Endodermal cell (in vitro differentiated cells): ENCODE data around the gene VPS39. TPM values are rescaled to one million over a fixed set of nuclear protein-coding genes. Genes with fewer than 3 reads are reported as not detected.

ENCODE experiments used
- DNase-seq: peaks from one replicate; pipeline ENCODE4 v3.0.0-alpha.2; 2017
- H3K27ac ChIP-seq: 2 replicates; pipeline ENCODE4 v1.5.1; 2013; ENCODE audit warnings: mild to moderate bottlenecking, low read depth, low read length, moderate library complexity
- H3K27me3 ChIP-seq: 2 replicates; pipeline ENCODE4 v1.6.1; 2013; ENCODE audit warnings: mild to moderate bottlenecking, low read length, moderate library complexity; ENCODE audit not compliant: insufficient read depth, control insufficient read depth, poor library complexity, severe bottlenecking
- H3K36me3 ChIP-seq: 2 replicates; pipeline ENCODE4 v1.7.0; 2013; ENCODE audit warnings: mild to moderate bottlenecking, low read length, moderate library complexity; ENCODE audit not compliant: control insufficient read depth, insufficient read depth
- H3K4me1 ChIP-seq: one replicate; pipeline ENCODE4 v1.7.0; 2013; ENCODE audit warnings: low read length; ENCODE audit not compliant: control insufficient read depth, insufficient read depth
- H3K4me3 ChIP-seq: 2 replicates; pipeline ENCODE4 v1.5.1; 2013; ENCODE audit warnings: mild to moderate bottlenecking, low read length, moderate library complexity
- H3K9ac ChIP-seq: 2 replicates; pipeline ENCODE4 v1.6.1; 2013; ENCODE audit warnings: mild to moderate bottlenecking, low read length, moderate library complexity; ENCODE audit not compliant: poor library complexity, severe bottlenecking; ENCODE audit errors: extremely low read depth
- H3K9me3 ChIP-seq: 2 replicates; pipeline ENCODE4 v1.6.1; 2013; ENCODE audit warnings: mild to moderate bottlenecking, low read length, moderate library complexity; ENCODE audit not compliant: control insufficient read depth
- H3K27ac Mint-ChIP-seq: 2 replicates; pipeline ENCODE4 v1.8.0; 2020; ENCODE audit warnings: mixed read lengths
- H3K27me3 Mint-ChIP-seq: 2 replicates; pipeline ENCODE4 v1.8.0; 2021; ENCODE audit warnings: mild to moderate bottlenecking, mixed read lengths; ENCODE audit not compliant: insufficient read depth
- H3K36me3 Mint-ChIP-seq: 2 replicates; pipeline ENCODE4 v1.8.0; 2020; ENCODE audit warnings: low read depth, mixed read lengths
- H3K4me1 Mint-ChIP-seq: 2 replicates; pipeline ENCODE4 v1.8.0; 2020; ENCODE audit warnings: mixed read lengths
- H3K4me3 Mint-ChIP-seq: 2 replicates; pipeline ENCODE4 v1.8.0; 2020; ENCODE audit warnings: mild to moderate bottlenecking, moderate library complexity, mixed read lengths
- H3K9me3 Mint-ChIP-seq: 2 replicates; pipeline ENCODE4 v1.8.0; 2020; ENCODE audit warnings: mild to moderate bottlenecking, mixed read lengths
- WGBS, 2 experiments: methylation state at CpG; one replicate each; pipeline versions ENCODE4 v1.1.5 to v1.1.7; 2013; ENCODE audit warnings: missing lambda C conversion rate in 2 of 2, mixed read lengths in 1 of 2; ENCODE audit not compliant: insufficient coverage in 1 of 2, insufficient read length in 1 of 2; 5-methylcytosine and 5-hydroxymethylcytosine counted together
- total RNA-seq, 2 donors: library from RNA; stranded (reverse); fragmentation: NEBNext Ultra II Directional in 1 of 2; extraction: Animal tissue kit (Norgen Biotek cat#: 25700) in 1 of 2; gene quantifications; 2 replicates in 1 of 2; 3 replicates in 1 of 2; pipeline ENCODE4 v1.2.1, GENCODE V29; 2021
- TF ChIP-seq, protein P1 (sequence below): fragments of 200-600 bp; sonication (generic); conservative IDR thresholded peaks from 2 replicates; pipeline ENCODE4 v1.5.0; 2021; ENCODE audit warnings: antibody characterized with exemption, mild to moderate bottlenecking

Gene VPS39
- total RNA-seq, 2 donors from 2014 or later: 60.4 to 69.8 TPM

DNA sequence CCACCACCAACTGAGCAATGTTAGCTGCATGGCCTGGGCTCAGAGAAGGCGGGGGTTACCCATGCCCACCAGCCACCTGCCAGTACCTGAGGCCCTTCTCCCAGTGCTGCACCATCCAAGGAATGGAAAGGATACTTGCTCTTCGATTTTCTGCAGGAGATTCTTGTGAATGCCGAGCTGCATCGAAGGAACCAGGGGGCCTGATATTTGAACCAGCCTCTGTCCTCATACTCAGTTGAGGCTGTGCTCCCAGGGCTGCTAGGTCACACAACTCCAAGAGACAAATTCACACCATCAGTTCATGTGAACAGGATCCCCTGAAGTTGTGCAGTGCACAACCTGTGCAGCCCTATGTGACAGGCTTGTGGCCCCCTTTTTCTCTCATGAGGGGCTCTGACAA, 69.7 kb downstream of the VPS39 start:
- Mint-ChIP-seq H3K9me3 (peaks cover 23% of the 10 kb centered on the region), H3K27ac (no peak overlapping the region), H3K4me3 (no peak overlapping the region), H3K4me1 (peaks cover 14% of the 10 kb centered on the region), H3K36me3 (no peaks in the 10 kb centered on the region), H3K27me3 (peaks cover 13% of the 10 kb centered on the region)
- H3K9me3 ChIP-seq: peaks cover 24% of the 10 kb centered on the region
- H3K36me3 ChIP-seq: no peaks in the 10 kb centered on the region
- TF ChIP-seq, protein P1, sequence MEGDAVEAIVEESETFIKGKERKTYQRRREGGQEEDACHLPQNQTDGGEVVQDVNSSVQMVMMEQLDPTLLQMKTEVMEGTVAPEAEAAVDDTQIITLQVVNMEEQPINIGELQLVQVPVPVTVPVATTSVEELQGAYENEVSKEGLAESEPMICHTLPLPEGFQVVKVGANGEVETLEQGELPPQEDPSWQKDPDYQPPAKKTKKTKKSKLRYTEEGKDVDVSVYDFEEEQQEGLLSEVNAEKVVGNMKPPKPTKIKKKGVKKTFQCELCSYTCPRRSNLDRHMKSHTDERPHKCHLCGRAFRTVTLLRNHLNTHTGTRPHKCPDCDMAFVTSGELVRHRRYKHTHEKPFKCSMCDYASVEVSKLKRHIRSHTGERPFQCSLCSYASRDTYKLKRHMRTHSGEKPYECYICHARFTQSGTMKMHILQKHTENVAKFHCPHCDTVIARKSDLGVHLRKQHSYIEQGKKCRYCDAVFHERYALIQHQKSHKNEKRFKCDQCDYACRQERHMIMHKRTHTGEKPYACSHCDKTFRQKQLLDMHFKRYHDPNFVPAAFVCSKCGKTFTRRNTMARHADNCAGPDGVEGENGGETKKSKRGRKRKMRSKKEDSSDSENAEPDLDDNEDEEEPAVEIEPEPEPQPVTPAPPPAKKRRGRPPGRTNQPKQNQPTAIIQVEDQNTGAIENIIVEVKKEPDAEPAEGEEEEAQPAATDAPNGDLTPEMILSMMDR: no peak
- H3K4me1 ChIP-seq: peaks cover 5% of the 10 kb centered on the region
- no peak overlapping the region for H3K27ac ChIP-seq
- DNase-seq: peak; percentile 31
- H3K27me3 ChIP-seq: no peaks in the 10 kb centered on the region
- H3K9ac ChIP-seq: no peak overlapping the region
- H3K4me3 ChIP-seq: no peak overlapping the region
- 89 to 97% methylated on average over 3 to 4 of the region's 4 CpGs for WGBS, 2 experiments

DNA sequence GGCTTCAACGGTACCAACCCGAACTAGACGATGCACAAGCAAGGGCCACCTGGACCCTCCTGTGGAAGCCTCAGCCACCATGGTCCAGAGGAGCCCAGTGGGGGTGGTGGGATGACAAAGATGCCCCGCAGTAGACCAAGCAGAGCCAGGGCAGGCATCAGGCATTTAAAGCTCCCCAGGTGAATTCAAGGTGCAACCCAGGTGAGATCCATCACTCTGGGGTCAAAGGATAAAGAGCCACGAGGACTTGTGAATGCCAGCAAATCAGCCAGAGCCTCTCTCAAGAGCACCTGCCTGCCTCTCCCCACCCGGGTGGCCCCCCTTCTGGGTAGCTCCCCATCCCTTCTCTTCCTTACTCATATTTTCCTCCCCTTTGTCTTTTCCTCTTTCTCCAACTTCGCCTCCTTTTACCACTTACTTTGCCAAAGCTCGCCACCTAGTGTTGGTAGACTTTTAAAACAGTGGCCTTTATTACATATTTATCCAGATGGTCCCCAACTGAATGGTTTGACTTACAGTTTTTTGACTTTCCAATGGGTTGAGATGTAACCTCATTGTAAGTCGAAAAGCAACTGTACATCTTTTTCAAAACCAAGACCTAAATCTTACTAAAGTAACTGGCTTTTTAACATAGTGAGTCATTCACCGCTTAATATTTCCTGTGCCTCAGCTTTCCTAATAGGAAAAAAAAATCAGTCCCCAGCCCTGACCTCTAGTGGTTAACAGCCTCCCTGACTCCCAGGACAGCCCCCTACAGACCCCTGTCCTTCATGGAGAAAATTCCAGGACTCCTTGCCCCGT, 70.4 kb downstream of the VPS39 start:
- peaks cover 13% of the 10 kb centered on the region for H3K27me3 Mint-ChIP-seq
- peak; percentile 62 for DNase-seq
- Histone ChIP-seq H3K4me3 (no peak overlapping the region), H3K27ac (no peak overlapping the region), H3K4me1 (peaks cover 5% of the 10 kb centered on the region), H3K27me3 (no peaks in the 10 kb centered on the region), H3K36me3 (no peaks in the 10 kb centered on the region), H3K9me3 (peaks cover 24% of the 10 kb centered on the region), H3K9ac (no peak overlapping the region)
- TF ChIP-seq, protein P1: peak; percentile 76
- no peak overlapping the region for H3K4me3 Mint-ChIP-seq
- 54 to 66% methylated on average over 8 to 11 of the region's 11 CpGs for WGBS, 2 experiments
- peaks cover 14% of the 10 kb centered on the region for H3K4me1 Mint-ChIP-seq
- no peaks in the 10 kb centered on the region for H3K36me3 Mint-ChIP-seq
- peaks cover 23% of the 10 kb centered on the region for H3K9me3 Mint-ChIP-seq
- H3K27ac Mint-ChIP-seq: no peak overlapping the region

DNA sequence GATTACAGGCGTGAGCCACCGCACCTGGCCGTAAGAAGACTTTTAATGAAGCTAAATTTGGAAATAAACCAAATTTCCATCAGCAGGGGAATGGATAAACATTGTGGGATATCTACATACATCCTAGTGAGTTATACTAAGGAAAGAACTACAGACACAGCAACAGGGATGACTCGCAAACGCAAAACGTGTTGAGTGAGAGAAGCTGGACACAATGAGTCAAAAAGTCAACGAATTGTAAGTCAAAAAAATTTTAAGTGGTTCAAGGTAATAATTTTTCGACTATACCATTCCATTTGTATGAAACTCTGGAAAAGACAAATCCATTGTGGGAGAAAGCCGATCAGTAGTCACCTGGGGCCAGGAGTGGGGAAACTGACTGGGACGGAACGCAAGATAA, 71.6 kb downstream of the VPS39 start:
- Mint-ChIP-seq H3K9me3 (peaks cover 23% of the 10 kb centered on the region), H3K27ac (no peak overlapping the region), H3K4me1 (peaks cover 14% of the 10 kb centered on the region), H3K36me3 (no peaks in the 10 kb centered on the region), H3K4me3 (no peak overlapping the region), H3K27me3 (peaks cover 8% of the 10 kb centered on the region)
- Histone ChIP-seq H3K9ac (no peak overlapping the region), H3K4me3 (no peak overlapping the region), H3K27me3 (no peaks in the 10 kb centered on the region), H3K9me3 (peaks cover 24% of the 10 kb centered on the region), H3K4me1 (peaks cover 5% of the 10 kb centered on the region), H3K36me3 (no peaks in the 10 kb centered on the region), H3K27ac (no peak overlapping the region)
- WGBS, 2 experiments: 89 to 92% methylated on average over 8 to 11 of the region's 11 CpGs
- DNase-seq: no peak
- TF ChIP-seq, protein P1: no peak
